Activated CD4-positive, alpha-beta T cell treated with anti-CD3 and anti-CD28 coated beads, Interleukin-2, Interleukin-4, amounts not matched to agents 100 ng/mL and 50 ng/mL, durations not matched to agents 16 hours and 8 hours (primary cell): ENCODE data around the gene CERK.
A peak's percentile ranks its signal among the peaks of the same experiment; 100 is the strongest.
"Not testable (repeated sequence)": the region's sequence is repeated elsewhere in the genome, so short reads cannot be mapped to it uniquely, and the experiment has no call there.

Experiments used
- DNase-seq: peaks from one replicate; pipeline ENCODE4 v3.0.0-alpha.2; 2020; ENCODE audit warnings: low spot score

Gene CERK

GRCh38 chr22:46737976-46738646 lies at the start of gene CERK:
Gene CERK (minus strand): TSS chr22:46738252. CDS start chr22:46738148, 104 bp downstream.
- DNase-seq, result peak; percentile 74

GRCh38 chr22:46783721-46784120 lies 45.7 kb upstream of the CERK start:
- DNase-seq, result no peak

- DNase-seq, result not testable (repeated sequence)
Measured at GRCh38 chr22:46782200-46782599, 44.1 kb upstream of the CERK start.

- no peak for DNase-seq
Measured at GRCh38 chr22:46781291-46781690, 43.2 kb upstream of the CERK start.

- no peak for DNase-seq
Measured at GRCh38 chr22:46780453-46780852, 42.4 kb upstream of the CERK start.

- no peak for DNase-seq
Measured at GRCh38 chr22:46779651-46780050, 41.6 kb upstream of the CERK start.

- DNase-seq, result no peak
Measured at GRCh38 chr22:46779023-46779422, 41.0 kb upstream of the CERK start.

- no peak for DNase-seq
Measured at GRCh38 chr22:46777609-46777970, 39.5 kb upstream of the CERK start.

GRCh38 chr22:46776876-46777608 lies 39.0 kb upstream of the CERK start:
- DNase-seq, result no peak

- DNase-seq, result no peak
Measured at GRCh38 chr22:46775850-46776826, 38.1 kb upstream of the CERK start.

- no peak for DNase-seq
Measured at GRCh38 chr22:46774980-46775849, 37.2 kb upstream of the CERK start.

- DNase-seq, result no peak
Measured at GRCh38 chr22:46774253-46774979, 36.4 kb upstream of the CERK start.

- DNase-seq, result no peak
Measured at GRCh38 chr22:46773076-46773475, 35.0 kb upstream of the CERK start.

- no peak for DNase-seq
Measured at GRCh38 chr22:46770726-46771125, 32.7 kb upstream of the CERK start.

- no peak for DNase-seq
Measured at GRCh38 chr22:46770151-46770641, 32.1 kb upstream of the CERK start.

- no peak for DNase-seq
Measured at GRCh38 chr22:46769706-46770105, 31.7 kb upstream of the CERK start.

- DNase-seq, result no peak
Measured at GRCh38 chr22:46769191-46769675, 31.2 kb upstream of the CERK start.

- no peak for DNase-seq
Measured at GRCh38 chr22:46767249-46767985, 29.4 kb upstream of the CERK start.

GRCh38 chr22:46766611-46767010 lies 28.6 kb upstream of the CERK start:
- no peak for DNase-seq
